ENCODE results near the gene DECR2.

- TF ChIP-seq CTCF (IDR thresholded peaks at IDR 0.05; ENCODE audit: insufficient read depth, low read length, poor library complexity, severe bottlenecking) (no peak), EZH2phosphoT487 (conservative IDR thresholded peaks at IDR 0.05; ENCODE audit: low read length) (no peak)
Observed at GRCh38 chr16:373020-373598, 28.6 kb upstream of the DECR2 start.

Measured in SU-DHL-6 (cell line).